NCI-H2196 treated with DMSO at 0.1 percent for 48 hours (cell line): ENCODE results near the gene UPK3BL2.
"Not testable (repeated sequence)": the region's sequence is repeated elsewhere in the genome, so short reads cannot be mapped to it uniquely, and the experiment has no call there.

ENCODE experiments used
- DNase-seq: peaks from one replicate; lab custom pipeline; 2025; ENCODE audit not compliant: unreplicated experiment; lab: John Stamatoyannopoulos, UW

The UPK3BL2 gene

DNA sequence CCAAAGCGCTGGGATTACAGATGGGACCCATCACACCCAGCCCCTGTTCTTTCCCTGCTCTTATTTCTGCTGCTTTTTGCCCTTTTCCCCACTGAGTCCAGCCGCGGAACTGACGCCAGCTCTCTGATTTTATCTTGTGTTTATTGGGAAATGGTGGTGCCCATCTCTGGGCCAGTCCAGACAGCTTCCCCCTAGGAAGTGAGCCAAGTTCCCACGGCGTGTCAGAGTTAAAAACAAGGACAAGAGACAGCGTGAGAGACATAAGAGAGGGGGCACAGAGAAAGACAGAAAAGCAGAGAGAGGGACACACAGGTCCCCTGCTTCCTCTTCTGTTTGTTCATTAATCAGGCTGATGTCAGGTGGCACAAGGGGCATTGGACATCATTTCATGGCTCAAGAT is 11.9 kb downstream of the UPK3BL2 start:
- not testable (repeated sequence) for DNase-seq

DNA sequence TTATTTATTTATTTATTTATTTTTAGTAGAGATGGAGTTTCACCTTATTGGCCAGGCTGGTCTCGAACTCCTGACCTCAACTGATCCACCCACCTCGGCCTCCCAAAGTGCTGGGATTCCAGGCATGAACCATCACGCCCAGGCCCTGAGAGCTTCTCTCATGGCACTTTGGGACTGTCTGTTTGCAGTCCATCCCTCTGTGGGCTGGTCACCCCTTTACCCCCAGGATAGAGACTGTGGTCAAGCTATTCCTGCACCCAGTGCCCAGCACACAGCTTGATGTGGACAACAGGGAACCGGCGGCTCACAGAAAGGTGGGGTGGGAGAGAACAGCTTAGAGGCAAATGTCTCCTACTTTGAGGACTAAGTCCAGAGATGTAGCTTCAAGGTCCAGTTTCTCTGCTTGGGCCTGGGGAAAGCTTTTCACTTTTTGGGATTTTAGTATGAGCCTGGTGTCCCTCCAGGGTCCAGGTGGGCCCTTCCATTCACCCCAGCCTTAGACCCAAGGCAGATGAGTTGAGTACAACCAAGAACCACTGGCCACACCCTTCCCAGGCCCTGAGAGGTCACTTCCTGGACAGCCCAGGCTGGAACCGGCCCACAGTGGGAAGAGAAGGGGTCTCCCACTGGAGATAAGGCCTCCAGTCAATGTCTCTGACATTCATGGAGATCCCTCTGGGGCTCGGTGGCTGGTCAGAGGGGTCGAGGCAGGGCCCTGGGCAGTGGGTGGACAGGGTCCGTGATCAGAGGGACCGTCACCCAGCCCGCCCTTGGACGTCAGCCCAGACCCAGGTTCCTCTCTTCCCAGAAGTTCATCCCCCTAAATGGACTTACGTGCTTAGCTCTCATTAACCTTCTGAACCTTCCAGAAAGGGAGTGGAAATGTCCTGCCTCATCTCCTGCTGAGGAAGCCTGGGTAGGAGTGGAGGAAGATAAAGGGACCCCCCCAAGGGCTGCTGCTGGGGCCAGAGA is 15.4 kb downstream of the UPK3BL2 start:
- DNase-seq, result not testable (repeated sequence)

DNA sequence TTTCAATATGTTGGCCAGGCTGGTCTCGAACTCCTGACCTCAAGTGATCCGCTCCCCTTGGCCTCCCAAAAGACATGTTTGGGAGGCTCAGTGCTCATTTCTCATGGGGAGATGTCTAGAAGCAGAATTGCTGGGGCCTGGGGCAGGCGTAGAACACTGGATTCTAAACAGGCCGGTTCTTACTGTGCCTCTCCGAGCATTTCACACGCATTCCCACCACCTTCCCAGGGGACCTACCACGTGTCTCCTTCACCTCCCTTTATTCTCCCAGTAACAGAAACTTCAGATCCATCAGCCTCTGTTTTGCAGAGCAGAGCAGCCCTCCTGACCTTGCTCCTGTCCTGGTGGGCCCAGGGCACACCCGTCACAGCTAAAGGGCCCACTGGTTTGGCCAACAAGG is 16.3 kb downstream of the UPK3BL2 start:
- not testable (repeated sequence) for DNase-seq

DNA sequence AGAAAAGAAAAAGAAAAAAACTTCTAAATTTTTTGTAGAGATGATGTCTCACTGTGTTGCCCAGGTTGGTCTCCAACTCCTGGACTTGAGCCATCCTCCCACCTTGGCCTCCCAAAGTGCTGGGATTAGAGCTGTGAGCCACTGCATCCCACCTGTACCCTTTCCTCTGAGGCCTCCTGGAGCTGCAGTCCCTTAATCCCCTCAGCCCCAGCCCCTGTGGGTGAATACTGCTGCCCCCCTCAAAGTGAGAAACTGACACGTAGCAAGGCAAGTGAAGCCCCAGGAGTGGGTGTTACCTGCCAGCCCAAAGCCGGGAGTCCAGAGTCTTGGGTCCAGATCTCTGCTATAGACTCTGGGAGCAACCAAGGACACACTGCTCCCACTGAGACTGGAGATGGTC is 18.7 kb downstream of the UPK3BL2 start:
- not testable (repeated sequence) for DNase-seq

DNA sequence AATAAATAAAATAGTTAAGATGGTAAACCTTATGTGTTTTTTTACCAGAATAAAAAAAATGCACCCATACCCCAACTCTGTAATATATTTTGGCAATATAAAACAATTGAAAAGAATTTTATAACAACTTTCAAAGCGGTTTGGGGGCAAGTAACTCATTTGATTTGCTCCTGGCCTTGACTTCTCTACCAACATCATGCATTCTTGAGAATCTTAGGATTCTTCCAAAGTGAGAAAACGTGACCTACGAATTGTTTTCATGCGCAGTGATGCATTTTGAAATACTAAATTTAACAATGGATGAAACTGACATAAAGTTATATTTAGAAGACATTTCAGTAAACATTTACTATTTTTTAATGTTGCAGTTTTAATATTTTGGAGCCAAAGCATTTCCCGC is 22.7 kb downstream of the UPK3BL2 start:
- DNase-seq, result not testable (repeated sequence)

DNA sequence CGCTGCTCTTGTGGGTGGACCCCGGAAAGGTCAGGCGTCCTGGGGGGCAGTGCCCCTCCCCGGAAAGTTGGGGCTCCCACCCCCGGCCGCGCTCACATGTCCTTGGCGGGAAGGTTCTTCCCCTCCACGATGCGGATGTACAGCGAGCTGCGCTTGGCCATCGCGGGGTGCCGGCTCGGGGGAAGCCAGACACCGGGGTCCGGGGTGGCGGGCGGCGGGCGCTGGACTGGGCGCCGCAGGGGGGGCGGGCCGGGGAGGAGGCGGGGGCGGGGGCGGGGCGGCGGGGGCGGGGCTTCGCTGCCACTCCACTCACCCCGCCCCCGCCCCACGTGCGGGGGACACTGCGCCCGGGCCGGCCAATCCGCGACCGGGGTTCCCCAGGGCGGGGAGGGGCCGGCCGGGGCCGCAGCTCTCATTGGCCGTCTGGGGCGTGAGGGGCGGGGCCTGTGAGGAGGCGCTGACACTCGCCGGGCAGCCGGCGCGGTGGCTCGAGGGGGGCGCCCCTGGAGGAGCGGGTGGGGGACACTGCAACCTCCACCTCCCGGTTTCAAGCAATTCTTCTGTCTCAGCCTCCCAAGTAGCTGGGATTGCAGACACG is 25.8 kb downstream of the UPK3BL2 start, which contains the start of gene RASA4B:
Gene RASA4B, minus strand, starts transcription at position 228 of the 598 bp plus-strand sequence. Its CDS starts 67 bp downstream, at position 161.
- not testable (repeated sequence) for DNase-seq

DNA sequence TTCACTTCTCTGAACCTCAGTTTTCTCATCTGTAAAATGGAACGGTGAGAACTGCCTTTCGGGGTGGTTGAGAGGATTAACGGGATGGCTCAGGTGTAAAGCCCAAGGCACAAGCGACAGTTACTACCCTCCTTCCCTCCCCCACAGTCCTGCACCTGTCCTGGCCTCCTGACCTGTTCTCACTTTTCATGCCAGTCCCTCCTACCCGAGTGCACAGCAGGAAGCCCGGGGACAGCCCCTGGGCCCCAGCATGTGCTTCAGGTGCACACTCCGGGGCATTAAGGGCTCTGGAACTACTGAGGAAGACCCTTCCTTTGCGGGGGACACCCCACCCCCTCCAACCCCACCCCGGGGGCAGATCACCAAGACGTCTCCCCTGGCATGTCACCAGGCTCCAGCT is 26.5 kb downstream of the UPK3BL2 start:
- DNase-seq, result not testable (repeated sequence)

DNA sequence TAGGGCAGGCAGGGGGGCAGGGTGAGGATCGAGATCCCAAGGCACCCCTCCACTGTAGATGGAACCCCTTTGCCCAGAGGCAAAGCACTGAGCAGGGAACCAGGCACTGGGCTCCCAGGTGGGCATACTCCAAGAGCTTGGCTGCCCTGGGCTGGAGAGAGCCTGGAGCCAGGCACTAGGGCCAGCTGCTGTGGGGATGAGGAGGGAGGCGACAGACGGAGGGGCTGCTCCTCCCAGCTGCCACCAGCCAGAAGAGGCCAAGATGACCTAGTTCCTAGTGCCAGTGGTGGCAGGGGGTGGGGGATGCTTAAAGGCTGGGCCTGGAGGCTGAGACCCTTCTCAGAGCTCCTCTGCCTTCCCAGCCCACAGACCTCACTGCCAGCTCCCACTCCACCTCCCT is 27.6 kb downstream of the UPK3BL2 start:
- DNase-seq, result not testable (repeated sequence)

DNA sequence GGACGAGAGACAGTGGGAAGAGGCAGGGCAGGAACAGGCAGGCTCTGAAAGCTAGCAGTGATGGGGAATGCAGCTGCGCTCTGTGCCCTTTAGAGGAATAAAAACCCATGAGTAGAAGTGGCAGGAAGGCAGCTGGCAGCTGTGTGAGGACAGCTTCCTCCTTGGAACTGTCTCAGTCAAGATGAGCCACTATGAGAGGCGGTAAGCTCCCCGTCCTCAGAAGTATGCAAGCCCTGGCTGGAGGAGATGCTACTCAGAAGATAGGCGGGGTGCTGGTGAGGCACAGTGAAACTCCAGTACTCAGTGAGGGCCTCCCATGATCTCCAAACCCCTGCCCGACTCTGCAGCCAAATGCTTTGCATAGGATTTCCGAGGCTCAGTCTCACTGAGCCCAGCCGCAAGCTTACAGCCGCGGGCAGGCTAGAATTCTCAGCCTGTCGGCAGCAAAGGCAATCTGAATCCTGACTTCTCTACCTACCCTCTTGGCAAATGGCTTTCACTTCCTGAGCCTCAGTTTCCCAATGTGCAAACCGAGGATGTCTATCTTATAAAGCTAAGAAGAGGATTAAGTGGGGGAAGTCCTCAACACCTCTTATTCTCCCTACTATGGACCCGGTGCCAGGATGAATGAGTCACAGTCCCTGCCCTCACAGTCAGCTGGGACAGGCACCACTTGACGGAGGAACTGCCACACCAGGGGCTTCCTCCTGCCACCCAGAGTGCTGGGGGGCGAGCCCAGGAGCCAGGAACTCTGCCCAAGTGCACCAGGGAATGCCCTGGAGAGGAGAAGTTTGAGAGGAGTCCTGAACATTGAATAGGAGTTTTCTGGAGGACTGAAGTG is 28.4 kb downstream of the UPK3BL2 start:
- not testable (repeated sequence) for DNase-seq

DNA sequence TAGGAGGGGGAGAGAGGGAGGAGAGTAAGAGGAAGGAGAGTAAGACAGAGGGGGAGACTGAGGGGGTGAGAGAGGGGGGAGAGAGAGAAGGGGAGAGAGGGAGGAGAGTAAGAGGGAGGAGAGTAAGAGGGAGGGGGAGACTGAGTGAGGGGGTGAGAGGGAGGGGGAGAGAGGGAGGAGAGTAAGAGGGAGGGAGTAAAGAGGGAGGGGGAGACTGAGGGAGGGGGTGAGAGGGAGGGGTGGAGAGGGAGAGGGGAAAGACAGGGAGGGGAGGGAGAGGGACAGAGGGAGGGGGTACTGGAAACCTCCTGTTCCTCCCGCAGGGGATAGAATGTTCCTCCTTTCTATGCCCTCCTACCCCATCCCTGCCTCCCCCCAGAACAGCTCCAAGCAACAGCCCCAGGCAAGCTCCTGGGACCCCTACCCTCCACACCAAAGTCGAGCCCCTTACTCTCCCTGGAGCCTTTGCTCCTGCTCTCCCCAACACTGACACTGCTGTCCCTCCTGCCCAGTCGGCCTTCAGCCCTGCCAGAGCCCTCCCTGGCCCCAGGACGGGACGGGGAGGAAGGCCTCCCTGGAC is 30.8 kb downstream of the UPK3BL2 start:
- DNase-seq, result not testable (repeated sequence)

DNA sequence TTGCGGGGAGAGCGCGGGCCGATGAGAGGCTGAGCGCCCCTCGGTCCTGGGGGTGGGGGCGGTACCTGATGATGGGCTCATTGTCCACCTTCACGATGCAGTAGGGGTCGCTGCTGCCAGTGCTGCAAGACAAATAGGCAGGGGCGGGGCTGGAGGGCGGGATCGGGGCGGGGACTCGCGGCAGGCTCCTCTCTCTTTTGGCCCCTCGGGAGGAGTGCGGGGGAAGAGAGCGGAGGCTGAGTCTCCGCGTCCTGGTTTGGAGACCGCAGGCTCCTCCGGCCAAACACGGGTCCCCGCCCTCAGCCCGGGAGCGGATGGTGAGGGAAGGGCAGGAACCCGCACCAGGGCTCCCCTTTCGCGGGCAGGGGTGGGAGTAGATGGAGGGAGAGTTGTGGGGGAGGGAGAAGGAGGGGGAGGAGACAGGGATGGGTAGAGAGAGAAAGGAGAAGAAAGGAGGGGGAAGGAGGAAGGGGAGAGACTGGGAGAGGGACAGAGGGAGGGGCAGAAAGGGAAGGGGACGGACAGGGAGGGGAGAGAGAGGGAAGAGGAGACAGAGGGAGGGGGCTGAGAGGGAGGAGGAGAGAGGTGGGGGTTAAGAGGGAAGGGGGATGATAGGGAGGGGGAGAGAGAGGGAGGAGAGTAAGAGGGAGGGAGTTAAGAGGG is 31.5 kb downstream of the UPK3BL2 start:
- not testable (repeated sequence) for DNase-seq

DNA sequence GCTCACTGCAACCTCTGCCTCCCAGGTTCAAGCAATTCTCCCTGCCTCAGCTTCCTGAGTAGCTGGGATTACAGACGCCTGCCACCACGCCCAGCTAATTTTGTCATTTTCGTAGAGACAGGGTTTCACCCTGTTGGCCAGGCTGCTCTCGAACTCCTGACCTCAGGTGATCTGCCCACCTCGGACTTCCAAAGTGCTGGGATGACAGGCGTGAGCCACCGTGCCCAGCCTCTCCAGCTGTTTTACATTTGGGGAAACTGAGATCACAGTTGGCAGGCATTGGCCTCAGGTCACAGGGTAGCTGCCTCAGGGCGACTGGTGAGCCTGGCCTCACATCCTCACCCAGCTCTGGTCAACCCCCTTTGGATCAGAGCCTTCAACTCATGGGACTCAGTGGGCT is 32.9 kb downstream of the UPK3BL2 start:
- not testable (repeated sequence) for DNase-seq

DNA sequence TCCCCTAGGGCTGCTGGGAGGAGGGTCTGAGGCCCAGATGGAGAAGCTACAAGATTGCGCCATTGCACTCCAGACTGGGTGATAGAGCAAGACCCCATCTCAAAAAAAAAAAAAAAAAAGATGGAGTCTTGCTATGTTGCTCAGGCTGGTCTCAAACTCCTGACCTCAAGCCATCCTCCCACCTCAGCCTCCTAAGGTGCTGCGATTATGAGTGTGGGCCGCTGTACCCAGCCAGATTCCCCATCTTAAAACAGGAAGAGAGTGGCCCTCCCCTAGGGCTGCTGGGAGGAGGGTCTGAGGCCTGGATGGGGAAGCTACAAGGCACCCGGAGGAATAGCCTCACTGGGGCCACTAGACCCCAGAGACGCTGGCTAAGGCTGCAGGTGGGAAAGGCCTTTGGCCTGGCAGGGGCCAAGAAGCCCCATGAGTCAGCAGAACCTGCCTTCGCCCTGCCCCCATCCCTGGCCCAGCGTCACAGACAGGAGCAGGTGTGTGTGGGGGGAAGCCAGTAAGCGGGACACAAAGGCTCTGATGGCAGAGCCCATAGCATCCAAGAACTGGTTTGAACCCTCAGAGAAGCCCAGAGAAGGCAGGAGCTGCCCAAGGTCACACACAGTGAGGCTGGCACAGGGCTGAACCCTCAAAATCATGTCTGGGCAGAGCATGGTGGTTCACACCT is 35.9 kb downstream of the UPK3BL2 start:
- DNase-seq, result not testable (repeated sequence)

DNA sequence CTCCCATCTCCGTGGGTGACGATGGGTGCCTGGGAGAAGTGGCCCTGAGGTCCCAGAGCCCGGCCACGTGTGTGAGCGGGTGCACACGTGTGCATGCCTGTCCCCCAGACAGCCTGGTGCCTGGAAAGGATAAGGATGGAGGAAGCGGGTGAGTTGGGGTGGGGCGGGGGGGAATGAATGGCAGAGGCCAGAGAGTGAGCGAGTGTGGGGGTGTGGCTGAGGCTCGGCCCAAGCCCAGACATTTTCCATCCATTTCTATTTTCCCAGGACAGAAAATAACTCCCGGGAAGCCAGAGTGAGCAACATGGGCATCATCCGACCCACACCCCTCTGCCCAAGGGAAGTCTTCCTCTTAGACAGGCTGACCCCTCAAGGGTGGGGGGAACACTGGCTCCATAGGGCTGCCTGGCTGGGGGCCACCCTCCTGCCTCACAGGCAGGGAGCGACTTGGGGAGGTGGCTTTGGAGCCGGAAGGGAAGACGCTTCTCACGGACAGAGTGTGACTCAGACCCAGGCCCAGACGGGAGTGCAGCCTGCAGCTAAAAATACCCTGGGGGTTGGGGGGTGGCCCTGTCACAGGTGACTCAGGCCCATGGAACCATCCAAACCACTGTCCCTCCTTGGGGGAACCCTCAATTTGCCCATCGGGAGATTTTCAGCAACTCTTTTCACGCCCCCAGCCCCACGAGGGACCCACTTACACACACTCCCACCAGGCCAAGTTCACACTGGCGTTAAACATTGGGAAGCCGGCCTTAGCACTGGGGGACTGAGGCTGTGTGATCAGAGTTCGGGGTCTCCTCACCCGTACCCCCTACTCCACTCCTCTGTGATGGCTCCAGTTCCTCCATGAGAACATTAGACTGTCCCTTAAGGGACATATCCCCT is 38.0 kb downstream of the UPK3BL2 start:
- DNase-seq, result not testable (repeated sequence)

DNA sequence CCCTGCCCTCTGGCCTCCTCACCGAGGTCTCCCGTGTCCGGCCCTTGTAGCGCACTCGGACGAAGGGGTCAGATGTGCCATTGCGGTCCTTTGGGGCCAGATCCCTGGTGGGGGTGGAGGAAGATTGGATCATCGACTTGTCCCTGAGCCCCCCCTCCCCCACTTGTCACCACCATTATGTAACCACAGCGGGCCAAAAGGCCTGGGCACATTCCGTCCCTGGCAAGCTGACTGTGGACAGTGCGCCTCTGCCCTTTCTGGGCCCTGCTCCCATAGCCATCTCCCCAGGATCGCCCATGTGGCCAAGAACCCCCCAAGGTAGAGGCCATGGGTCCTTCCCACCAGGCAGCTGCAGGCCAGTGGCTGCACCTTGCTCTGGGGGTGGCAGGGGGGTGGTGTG is 40.4 kb downstream of the UPK3BL2 start:
- not testable (repeated sequence) for DNase-seq

DNA sequence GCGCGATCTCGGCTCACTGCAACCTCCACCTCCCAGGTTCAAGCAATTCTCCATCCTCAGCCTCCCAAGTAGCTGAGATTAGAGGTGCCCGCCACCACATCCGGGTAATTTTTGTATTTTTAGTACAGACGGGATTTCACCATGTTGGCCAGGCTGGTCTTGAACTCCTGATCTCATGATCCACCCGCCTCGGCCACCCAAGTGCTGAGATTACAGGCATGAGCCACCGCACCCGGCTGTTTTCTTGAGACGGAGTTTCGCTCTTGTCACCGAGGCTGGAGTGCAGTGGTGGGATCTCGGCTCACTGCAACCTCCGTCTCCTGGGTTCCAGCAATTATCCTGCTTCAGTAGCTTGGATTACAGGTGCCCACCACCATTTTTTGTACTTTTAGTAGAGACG is 45.2 kb downstream of the UPK3BL2 start:
- not testable (repeated sequence) for DNase-seq

DNA sequence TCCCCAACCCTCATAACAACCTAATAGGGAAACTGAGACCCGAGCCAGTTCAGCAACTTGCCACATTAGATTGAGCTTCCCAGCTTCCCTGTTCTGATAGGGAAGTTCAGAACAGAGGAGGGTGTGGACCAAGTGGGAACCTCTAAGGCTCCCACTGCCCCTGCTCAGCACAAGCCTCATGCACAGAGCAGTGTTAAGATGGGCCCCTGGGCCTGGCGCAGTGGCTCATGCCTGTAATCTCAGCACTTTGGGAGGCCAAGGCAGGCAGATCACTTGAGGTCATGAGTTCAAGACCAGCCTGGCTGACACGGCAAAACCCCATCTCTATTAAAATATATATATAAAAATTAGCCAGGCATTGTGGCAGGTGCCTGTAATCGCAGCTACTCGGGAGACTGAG is 46.2 kb downstream of the UPK3BL2 start:
- not testable (repeated sequence) for DNase-seq

DNA sequence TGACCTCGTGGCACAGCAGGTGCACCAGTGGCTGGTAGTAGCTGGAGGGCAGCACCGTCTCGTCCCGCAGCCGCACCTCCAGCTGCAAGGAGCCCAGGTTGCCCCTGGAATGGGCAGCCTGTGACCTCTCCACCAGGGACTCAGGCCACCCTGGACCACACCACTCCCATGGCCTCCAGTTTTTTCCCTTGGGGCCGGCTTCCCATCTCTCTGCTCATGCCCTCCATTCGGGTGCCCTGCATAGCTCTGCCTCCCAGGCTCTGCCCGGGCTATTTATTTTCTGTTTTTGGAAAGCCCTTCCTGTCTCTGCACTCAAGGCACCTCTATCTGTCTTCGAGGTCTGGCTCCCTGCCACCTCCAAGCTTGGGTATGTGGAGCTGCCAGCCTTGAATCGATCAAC is 46.6 kb downstream of the UPK3BL2 start:
- not testable (repeated sequence) for DNase-seq
